Testis (tissue), 2 donors: Measurements from ENCODE around the gene PAMR1.

Experiments used
- POLR2A ChIP-seq: fragments of 450-650 bp; IDR thresholded peaks from one replicate; pipeline ENCODE4 v1.6.1; 2017; ENCODE audit warnings: antibody characterized with exemption, mild to moderate bottlenecking, moderate library complexity
- TF ChIP-seq, protein P1 (sequence below), 3 experiments: fragments of 450-650 bp in 2 of 3; fragments of 200-600 bp in 1 of 3; sonication (generic) in 1 of 3; IDR thresholded peaks; one replicate each; pipeline ENCODE4 v1.5.1; 2016 to 2019; ENCODE audit warnings: antibody characterized with exemption in 3 of 3, mild to moderate bottlenecking in 2 of 3, moderate library complexity in 1 of 3

DNA sequence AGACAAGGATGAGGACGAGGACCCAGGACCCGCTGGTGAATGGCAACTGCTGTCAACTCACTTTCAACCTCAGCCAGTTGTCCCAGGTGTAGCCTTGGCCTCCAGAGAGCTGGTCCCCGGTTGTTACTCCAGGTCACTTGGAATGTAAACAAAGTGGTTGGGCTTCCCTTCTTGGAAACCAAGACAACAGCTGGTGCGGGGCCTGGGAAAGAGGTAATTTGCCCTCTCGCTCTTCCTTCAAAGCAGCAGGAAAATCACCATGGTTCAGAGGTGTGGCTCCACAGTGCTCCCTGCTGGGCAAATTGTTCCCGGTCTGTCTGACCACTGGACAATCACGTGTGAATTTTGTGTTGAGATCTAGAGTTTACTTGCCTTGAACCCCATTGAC, 121.0 kb downstream of the PAMR1 start:
- TF ChIP-seq, protein P1, sequence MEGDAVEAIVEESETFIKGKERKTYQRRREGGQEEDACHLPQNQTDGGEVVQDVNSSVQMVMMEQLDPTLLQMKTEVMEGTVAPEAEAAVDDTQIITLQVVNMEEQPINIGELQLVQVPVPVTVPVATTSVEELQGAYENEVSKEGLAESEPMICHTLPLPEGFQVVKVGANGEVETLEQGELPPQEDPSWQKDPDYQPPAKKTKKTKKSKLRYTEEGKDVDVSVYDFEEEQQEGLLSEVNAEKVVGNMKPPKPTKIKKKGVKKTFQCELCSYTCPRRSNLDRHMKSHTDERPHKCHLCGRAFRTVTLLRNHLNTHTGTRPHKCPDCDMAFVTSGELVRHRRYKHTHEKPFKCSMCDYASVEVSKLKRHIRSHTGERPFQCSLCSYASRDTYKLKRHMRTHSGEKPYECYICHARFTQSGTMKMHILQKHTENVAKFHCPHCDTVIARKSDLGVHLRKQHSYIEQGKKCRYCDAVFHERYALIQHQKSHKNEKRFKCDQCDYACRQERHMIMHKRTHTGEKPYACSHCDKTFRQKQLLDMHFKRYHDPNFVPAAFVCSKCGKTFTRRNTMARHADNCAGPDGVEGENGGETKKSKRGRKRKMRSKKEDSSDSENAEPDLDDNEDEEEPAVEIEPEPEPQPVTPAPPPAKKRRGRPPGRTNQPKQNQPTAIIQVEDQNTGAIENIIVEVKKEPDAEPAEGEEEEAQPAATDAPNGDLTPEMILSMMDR (IDR thresholded peaks at IDR 0.05), result peak in 2 of 3 experiments; percentile 22 to 25
- no peak for TF ChIP-seq POLR2A
